ENCODE results near the gene EFS. TPM values are rescaled to one million over a fixed set of nuclear protein-coding genes. Genes with fewer than 3 reads are reported as not detected.

The EFS gene
- total RNA-seq, 1 donor from 2014 or later = 29.6 TPM

GRCh38 chr14:23385642-23386265, 20.8 kb upstream of the EFS start:
- TF ChIP-seq CTCF (IDR thresholded peaks at IDR 0.05) = no peak
- Mint-ChIP-seq H3K9me3 (ENCODE audit: low read depth) (no peaks in the 10 kb centered on the region), H3K4me1 (ENCODE audit: low read depth) (no peaks in the 10 kb centered on the region), H3K4me3 (ENCODE audit: unreplicated experiment) (no peak overlapping the region), H3K36me3 (ENCODE audit: low read depth) (no peaks in the 10 kb centered on the region), H3K27me3 (ENCODE audit: low read depth) (peaks cover 58% of the 10 kb centered on the region), H3K27ac (ENCODE audit: unreplicated experiment) (no peak overlapping the region)
- DNase-seq (ENCODE audit: low spot score) = no peak

- Mint-ChIP-seq H3K36me3 (ENCODE audit: low read depth) (no peaks in the 10 kb centered on the region), H3K27me3 (ENCODE audit: low read depth) (peaks cover 59% of the 10 kb centered on the region), H3K4me1 (ENCODE audit: low read depth) (no peaks in the 10 kb centered on the region), H3K27ac (ENCODE audit: unreplicated experiment) (no peak overlapping the region), H3K9me3 (ENCODE audit: low read depth) (no peaks in the 10 kb centered on the region), H3K4me3 (ENCODE audit: unreplicated experiment) (no peak overlapping the region)
- TF ChIP-seq CTCF (IDR thresholded peaks at IDR 0.05) = no peak
- DNase-seq (ENCODE audit: low spot score) = no peak
Observed at GRCh38 chr14:23385244-23385641, 20.3 kb upstream of the EFS start.

GRCh38 chr14:23384364-23385080, 19.6 kb upstream of the EFS start:
- H3K27me3 Mint-ChIP-seq (ENCODE audit: low read depth) = peaks cover 58% of the 10 kb centered on the region
- H3K4me1 Mint-ChIP-seq (ENCODE audit: low read depth) = no peaks in the 10 kb centered on the region
- H3K27ac Mint-ChIP-seq (ENCODE audit: unreplicated experiment) = no peak overlapping the region
- no peak overlapping the region for H3K4me3 Mint-ChIP-seq (ENCODE audit: unreplicated experiment)
- H3K36me3 Mint-ChIP-seq (ENCODE audit: low read depth) = no peaks in the 10 kb centered on the region
- H3K9me3 Mint-ChIP-seq (ENCODE audit: low read depth) = no peaks in the 10 kb centered on the region
- DNase-seq (ENCODE audit: low spot score) = no peak
- no peak for TF ChIP-seq CTCF (IDR thresholded peaks at IDR 0.05)

GRCh38 chr14:23382731-23383440, 17.9 kb upstream of the EFS start:
- no peak overlapping the region for H3K27ac Mint-ChIP-seq (ENCODE audit: unreplicated experiment)
- DNase-seq (ENCODE audit: low spot score) = peak; percentile 50
- no peak for TF ChIP-seq CTCF (IDR thresholded peaks at IDR 0.05)
- H3K4me1 Mint-ChIP-seq (ENCODE audit: low read depth) = no peaks in the 10 kb centered on the region
- H3K4me3 Mint-ChIP-seq (ENCODE audit: unreplicated experiment) = no peak overlapping the region
- peaks cover 58% of the 10 kb centered on the region for H3K27me3 Mint-ChIP-seq (ENCODE audit: low read depth)
- H3K36me3 Mint-ChIP-seq (ENCODE audit: low read depth) = no peaks in the 10 kb centered on the region
- no peaks in the 10 kb centered on the region for H3K9me3 Mint-ChIP-seq (ENCODE audit: low read depth)

- no peak for TF ChIP-seq CTCF (IDR thresholded peaks at IDR 0.05)
- Mint-ChIP-seq H3K27ac (ENCODE audit: unreplicated experiment) (no peak overlapping the region), H3K4me1 (ENCODE audit: low read depth) (no peaks in the 10 kb centered on the region), H3K9me3 (ENCODE audit: low read depth) (no peaks in the 10 kb centered on the region), H3K4me3 (ENCODE audit: unreplicated experiment) (no peak overlapping the region), H3K27me3 (ENCODE audit: low read depth) (peaks cover 59% of the 10 kb centered on the region), H3K36me3 (ENCODE audit: low read depth) (no peaks in the 10 kb centered on the region)
- peak; percentile 72 for DNase-seq (ENCODE audit: low spot score)
Observed at GRCh38 chr14:23382276-23382675, 17.3 kb upstream of the EFS start.
